HCT116 (cell line): ENCODE results near the gene TCERG1L. TPM values are rescaled to one million over a fixed set of nuclear protein-coding genes. Genes with fewer than 3 reads are reported as not detected.

Experiments
- ATAC-seq: fragments of 200-7000 bp; cut with Tn5 transposase; 2 replicates; pipeline ENCODE4 v1.9.1; 2020; ENCODE audit warnings: mild to moderate bottlenecking, moderate library complexity
- BruUV-seq: library from RNA; stranded (reverse); fragments of 400-500 nt; replicated peaks from 2 replicates; lab custom pipeline; 2021; lab: Mats Ljungman, UMichigan
- CTCF ChIA-PET: fragments of 300-600 bp; sonication (Branson Sonifier 250); formaldehyde crosslinking; loops from one replicate; lab custom pipeline; 2021; ENCODE audit warnings: antibody characterized with exemption; lab: Charles Lee
- POLR2A ChIA-PET: fragments of 300-600, 350-600 bp; sonication (Branson Sonifier 250); formaldehyde crosslinking; loops from one replicate; lab custom pipeline; 2021; ENCODE audit warnings: antibody characterized with exemption; lab: Charles Lee
- RAD21 ChIA-PET, 2 experiments: fragments of 300-600 bp; sonication (Branson Sonifier 250); formaldehyde crosslinking; loops; one replicate each; lab custom pipeline; 2023; ENCODE audit warnings: low total read pairs in 2 of 2; ENCODE audit not compliant: uncharacterized antibody in 2 of 2, unreplicated experiment in 2 of 2, low non-redundant PET in 1 of 2; lab: Charles Lee
- DNase-seq: peaks from one replicate; pipeline ENCODE4 v3.0.0-alpha.2; 2010; ENCODE audit warnings: low read depth, low spot score
- H2AFZ ChIP-seq: fragments of 200-600 bp; shearing (Covaris generic), sonication (generic); 2 replicates; pipeline ENCODE4 v1.6.1; 2017; ENCODE audit warnings: low read depth, mixed run types, mixed read lengths, antibody characterized with exemption, low read length; ENCODE audit not compliant: poor library complexity, severe bottlenecking
- H3K27ac ChIP-seq: 2 replicates; pipeline ENCODE4 v1.5.1; 2012; ENCODE audit warnings: low read depth, low read length
- H3K27me3 ChIP-seq: fragments of 200-600 bp; sonication (generic); 2 replicates; pipeline ENCODE4 v1.6.1; 2016; ENCODE audit warnings: mixed run types, low read length, mixed read lengths; ENCODE audit not compliant: insufficient read depth
- H3K36me3 ChIP-seq, 2 experiments: fragments of 200-500 bp in 1 of 2; fragments of 200-600 bp in 1 of 2; sonication (Bioruptor generic) in 1 of 2; sonication (generic) in 1 of 2; 2 replicates each; pipeline versions ENCODE4 v1.5.1 to v1.6.1; 2014 to 2016; ENCODE audit warnings: low read length in 2 of 2, inconsistent platforms in 1 of 2, mixed read lengths in 1 of 2, mixed run types in 1 of 2; ENCODE audit not compliant: insufficient read depth in 2 of 2, control insufficient read depth in 1 of 2
- H3K4me1 ChIP-seq, 2 experiments: fragments of 200-600 bp in 1 of 2; sonication (generic) in 1 of 2; 2 replicates each; pipeline versions ENCODE4 v1.5.1 to v1.6.1; 2012 to 2017; ENCODE audit warnings: low read length in 2 of 2, inconsistent platforms in 1 of 2, mild to moderate bottlenecking in 1 of 2, mixed read lengths in 1 of 2, mixed run types in 1 of 2, moderate library complexity in 1 of 2; ENCODE audit not compliant: insufficient read depth in 2 of 2, control insufficient read depth in 1 of 2
- H3K4me2 ChIP-seq: fragments of 200-600 bp; sonication (generic); 2 replicates; pipeline ENCODE4 v1.6.1; 2017; ENCODE audit warnings: mixed run types, low read length, mixed read lengths
- H3K4me3 ChIP-seq, 2 experiments: fragments of 200-600 bp in 1 of 2; sonication (generic) in 1 of 2; replicated peaks in 1 of 2; 2 replicates each; pipeline ENCODE4 v1.5.1; 2011 to 2016; ENCODE audit warnings: low read length in 2 of 2, control low read depth in 1 of 2, low read depth in 1 of 2, mild to moderate bottlenecking in 1 of 2, mixed read lengths in 1 of 2, mixed run types in 1 of 2
- H3K79me2 ChIP-seq: fragments of 200-600 bp; sonication (generic); 2 replicates; pipeline ENCODE4 v1.6.1; 2017; ENCODE audit warnings: mild to moderate bottlenecking, mixed run types, low read length, moderate library complexity, mixed read lengths; ENCODE audit not compliant: insufficient read depth
- H3K9ac ChIP-seq: fragments of 200-600 bp; sonication (generic); 2 replicates; pipeline ENCODE4 v1.6.1; 2016; ENCODE audit warnings: low read length, mixed read lengths
- H3K9me2 ChIP-seq: fragments of 200-600 bp; sonication (generic), shearing (Covaris generic); 2 replicates; pipeline ENCODE4 v1.6.1; 2017; ENCODE audit warnings: mixed run types, mild to moderate bottlenecking, moderate library complexity; ENCODE audit not compliant: insufficient read depth
- H3K9me3 ChIP-seq, 2 experiments: fragments of 200-500 bp in 1 of 2; fragments of 200-600 bp in 1 of 2; sonication (Bioruptor generic) in 1 of 2; sonication (generic) in 1 of 2; 2 replicates each; pipeline ENCODE4 v1.6.1; 2014 to 2017; ENCODE audit warnings: low read length in 2 of 2, mixed read lengths in 2 of 2, inconsistent platforms in 1 of 2, low read depth in 1 of 2, mild to moderate bottlenecking in 1 of 2, mixed run types in 1 of 2, moderate library complexity in 1 of 2; ENCODE audit not compliant: control insufficient read depth in 1 of 2, insufficient read depth in 1 of 2
- H4K20me1 ChIP-seq: fragments of 200-600 bp; sonication (generic), shearing (Covaris generic); 2 replicates; pipeline ENCODE4 v1.6.1; 2017; ENCODE audit warnings: mixed run types, mild to moderate bottlenecking, moderate library complexity; ENCODE audit not compliant: insufficient read depth
- CEBPB ChIP-seq: IDR thresholded peaks from 2 replicates; pipeline ENCODE4 v1.6.1; 2012; ENCODE audit warnings: low read depth
- ELF1 ChIP-seq: IDR thresholded peaks from 2 replicates; pipeline ENCODE4 v1.6.1; 2012; ENCODE audit warnings: low read depth, borderline replicate concordance
- EZH2 ChIP-seq: fragments of 200-600 bp; sonication (generic); IDR thresholded peaks from 2 replicates; pipeline ENCODE4 v1.6.1; 2017; ENCODE audit warnings: antibody characterized with exemption, mixed run types
- EZH2phosphoT487 ChIP-seq: fragments of 200-600 bp; IDR thresholded peaks from 2 replicates; pipeline ENCODE4 v1.6.1; 2018; ENCODE audit warnings: antibody characterized with exemption, borderline replicate concordance
- POLR2A ChIP-seq: IDR thresholded peaks from 2 replicates; pipeline ENCODE4 v1.7.0; 2011; ENCODE audit warnings: borderline replicate concordance; ENCODE audit not compliant: insufficient read depth, insufficient read length; ENCODE audit errors: extremely low read depth
- SIN3A ChIP-seq: IDR thresholded peaks from 2 replicates; pipeline ENCODE4 v1.6.1; 2012; ENCODE audit warnings: low read depth
- SP1 ChIP-seq: IDR thresholded peaks from 2 replicates; pipeline ENCODE4 v1.6.1; 2012; ENCODE audit warnings: low read depth
- TCF7L2 ChIP-seq: IDR thresholded peaks from 2 replicates; pipeline ENCODE4 v1.7.0; 2011; ENCODE audit warnings: borderline replicate concordance, inconsistent platforms; ENCODE audit not compliant: insufficient read depth, insufficient read length; ENCODE audit errors: extremely low read depth
- intact Hi-C: fragments of 100-400 bp; cut with micrococcal nuclease; formaldehyde crosslinking; loops from 2 replicates; pipeline ENCODE4 v1.10.0; 2022
- total RNA-seq: library from RNA; stranded (reverse); gene quantifications from one replicate; pipeline ENCODE4 v1.2.1, GENCODE V29; 2021; ENCODE audit not compliant: unreplicated experiment

TCERG1L gene
- total RNA-seq, 1 experiment from 2014 or later, result not detected

DNA sequence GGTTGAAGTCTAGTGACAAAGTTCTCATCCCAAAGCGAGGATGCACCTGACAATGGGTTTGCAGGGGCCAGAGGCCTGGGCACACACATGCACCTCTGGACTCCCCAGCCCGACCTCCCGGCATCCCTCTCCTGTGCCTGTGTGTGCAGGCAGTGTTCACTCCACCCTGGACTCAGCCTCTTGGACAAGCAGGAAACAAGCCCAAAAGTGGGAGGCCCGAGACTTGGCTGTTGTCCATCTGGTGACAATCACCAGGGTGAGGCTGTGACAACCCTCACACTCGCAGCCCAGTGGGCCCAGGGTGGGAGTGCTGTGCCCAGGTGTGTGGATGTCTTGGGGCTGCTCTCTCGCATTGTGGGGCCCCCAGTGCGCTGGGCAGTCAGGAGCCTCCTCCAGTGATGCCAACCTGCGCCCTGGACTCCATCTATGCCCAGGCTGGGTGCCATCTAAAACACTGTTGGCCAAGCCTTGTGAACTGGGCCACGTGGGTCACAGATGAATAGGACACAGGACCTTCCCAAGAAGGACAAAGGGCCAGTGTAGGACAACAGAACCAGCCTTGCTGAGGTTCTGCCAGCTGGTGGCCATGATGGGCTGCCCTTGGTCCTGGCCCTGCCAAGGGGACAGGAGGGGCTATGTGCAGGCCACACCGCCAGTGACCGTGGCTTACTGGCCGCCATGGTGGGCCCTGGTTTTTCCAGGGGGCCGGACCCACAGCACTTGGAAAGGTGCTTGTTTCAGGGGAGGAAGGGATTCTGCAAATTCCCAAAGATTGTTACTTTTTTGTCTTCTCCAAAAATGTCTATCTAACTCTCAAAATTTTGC lies 144.3 kb downstream of the TCERG1L start:
- H3K9me2 ChIP-seq, result no peaks in the 10 kb centered on the region
- intact Hi-C loops, result no loop called here
- H3K4me2 ChIP-seq, result no peak overlapping the region
- H3K4me3 ChIP-seq, result no peak overlapping the region
- POLR2A ChIA-PET, result no interaction called here
- RAD21 ChIA-PET, result no interaction called here
- H4K20me1 ChIP-seq, result no peaks in the 10 kb centered on the region
- no peaks in the 10 kb centered on the region for H3K4me1 ChIP-seq
- DNase-seq, result no peak
- H3K27ac ChIP-seq, result no peak overlapping the region
- H2AFZ ChIP-seq, result no peak overlapping the region
- no TSS peak for BruUV-seq
- no peak for ATAC-seq
- CTCF ChIA-PET, result no interaction called here
- H3K9ac ChIP-seq, result no peak overlapping the region
- no peaks in the 10 kb centered on the region for H3K79me2 ChIP-seq
- no peaks in the 10 kb centered on the region for H3K9me3 ChIP-seq
- no peak for TF ChIP-seq SP1
- TF ChIP-seq ELF1, result no peak
- TF ChIP-seq EZH2, result no peak
- no peak for TF ChIP-seq CEBPB
- no peak for TF ChIP-seq TCF7L2
- no peak for TF ChIP-seq EZH2phosphoT487
- no peak for TF ChIP-seq POLR2A
- no peaks in the 10 kb centered on the region for H3K36me3 ChIP-seq
- H3K27me3 ChIP-seq, result no peaks in the 10 kb centered on the region

- intact Hi-C loops, result no loop called here
- ChIA-PET CTCF (no interaction called here), RAD21 (no interaction called here), POLR2A (no interaction called here)
- no peak overlapping the region for H3K4me3 ChIP-seq
- DNase-seq (no peak), ATAC-seq (no peak)
- no peak overlapping the region for H3K9ac ChIP-seq
- no peak overlapping the region for H3K4me2 ChIP-seq
- no peaks in the 10 kb centered on the region for H3K4me1 ChIP-seq
- H3K27me3 ChIP-seq, result no peaks in the 10 kb centered on the region
- H3K9me3 ChIP-seq, result no peaks in the 10 kb centered on the region
- H3K36me3 ChIP-seq, result no peaks in the 10 kb centered on the region
- H3K9me2 ChIP-seq, result no peaks in the 10 kb centered on the region
- no peaks in the 10 kb centered on the region for H4K20me1 ChIP-seq
- TF ChIP-seq SIN3A, result no peak
- BruUV-seq, result no TSS peak
- H3K79me2 ChIP-seq, result no peaks in the 10 kb centered on the region
- no peak overlapping the region for H3K27ac ChIP-seq
- no peak overlapping the region for H2AFZ ChIP-seq
Measured at GRCh38 chr10:131166486-131166885, 145.0 kb downstream of the TCERG1L start.
